ENCODE results near the gene FAM83E.

GRCh38 chr19:48632692-48633147 lies 17.8 kb upstream of the FAM83E start:
- TF ChIP-seq EZH2 (IDR thresholded peaks at IDR 0.05; ENCODE audit: low read depth, low read length, severe bottlenecking) (no peak), TBP (IDR thresholded peaks at IDR 0.05; ENCODE audit: low read depth, low read length) (no peak), ZNF274 (IDR thresholded peaks at IDR 0.05; ENCODE audit: borderline replicate concordance, extremely low read depth, low read length) (no peak), CTCF (IDR thresholded peaks at IDR 0.05; ENCODE audit: control extremely low read depth in 1 of 3, insufficient read depth in 1 of 3, low read depth in 1 of 3, low read length in 3 of 3) (no peak), RNF2 (IDR thresholded peaks at IDR 0.05; ENCODE audit: borderline replicate concordance, low read depth, low read length, missing control alignments, poor library complexity, severe bottlenecking) (no peak), POLR2A (IDR thresholded peaks at IDR 0.05; ENCODE audit: control extremely low read depth in 1 of 2, low read depth in 2 of 2, low read length in 2 of 2) (no peak), EP300 (IDR thresholded peaks at IDR 0.05; ENCODE audit: borderline replicate concordance in 1 of 2, low read depth in 2 of 2, low read length in 2 of 2) (no peak), CREB1 (IDR thresholded peaks at IDR 0.05) (no peak)
